Measurements from ENCODE around the gene PYCR2.
A peak's percentile ranks its signal among the peaks of the same experiment; 100 is the strongest.

The PYCR2 gene

GRCh38 chr1:225886159-225887029 is 37.7 kb downstream of the PYCR2 start:
- H3K4me3 ChIP-seq (ENCODE audit: insufficient read depth, low read depth, low read length, poor library complexity, severe bottlenecking) = no peak overlapping the region
- H3K4me1 ChIP-seq (ENCODE audit: control insufficient read depth, insufficient read depth, low read length, poor library complexity, severe bottlenecking) = peaks cover 5% of the 10 kb centered on the region
- H3K27me3 ChIP-seq (replicated peaks; ENCODE audit: control insufficient read depth, insufficient read depth, low read length, poor library complexity, severe bottlenecking) = no peaks in the 10 kb centered on the region
- no peaks in the 10 kb centered on the region for H3K9me3 ChIP-seq (ENCODE audit: control insufficient read depth, low read length)
- DNase-seq = no peak
- no peak overlapping the region for H3K27ac ChIP-seq (ENCODE audit: insufficient read depth, low read length, poor library complexity, severe bottlenecking)
- no peaks in the 10 kb centered on the region for H3K36me3 ChIP-seq (ENCODE audit: control insufficient read depth, insufficient read depth, low read length)

- no peak for DNase-seq
- no peaks in the 10 kb centered on the region for H3K36me3 ChIP-seq (ENCODE audit: control insufficient read depth, insufficient read depth, low read length)
- H3K4me1 ChIP-seq (ENCODE audit: control insufficient read depth, insufficient read depth, low read length, poor library complexity, severe bottlenecking) = peaks cover 12% of the 10 kb centered on the region
- H3K9me3 ChIP-seq (ENCODE audit: control insufficient read depth, low read length) = no peaks in the 10 kb centered on the region
- no peaks in the 10 kb centered on the region for H3K27me3 ChIP-seq (replicated peaks; ENCODE audit: control insufficient read depth, insufficient read depth, low read length, poor library complexity, severe bottlenecking)
- no peak overlapping the region for H3K4me3 ChIP-seq (ENCODE audit: insufficient read depth, low read depth, low read length, poor library complexity, severe bottlenecking)
- H3K27ac ChIP-seq (ENCODE audit: insufficient read depth, low read length, poor library complexity, severe bottlenecking) = no peak overlapping the region
These were observed 38.7 kb downstream of the PYCR2 start for GRCh38 chr1:225885336-225885735.

GRCh38 chr1:225883616-225884265 is 40.3 kb downstream of the PYCR2 start:
- Histone ChIP-seq H3K4me1 (ENCODE audit: control insufficient read depth, insufficient read depth, low read length, poor library complexity, severe bottlenecking) (peaks cover 28% of the 10 kb centered on the region), H3K9me3 (ENCODE audit: control insufficient read depth, low read length) (no peaks in the 10 kb centered on the region)

GRCh38 chr1:225882694-225883615 is 41.1 kb downstream of the PYCR2 start:
- Histone ChIP-seq H3K27ac (ENCODE audit: insufficient read depth, low read length, poor library complexity, severe bottlenecking) (peak overlapping the region; percentile 87), H3K4me3 (ENCODE audit: insufficient read depth, low read depth, low read length, poor library complexity, severe bottlenecking) (peak overlapping the region; percentile 93), H3K9me3 (ENCODE audit: control insufficient read depth, low read length) (no peaks in the 10 kb centered on the region), H3K4me1 (ENCODE audit: control insufficient read depth, insufficient read depth, low read length, poor library complexity, severe bottlenecking) (peaks cover 35% of the 10 kb centered on the region), H3K36me3 (ENCODE audit: control insufficient read depth, insufficient read depth, low read length) (peaks cover 6% of the 10 kb centered on the region), H3K27me3 (replicated peaks; ENCODE audit: control insufficient read depth, insufficient read depth, low read length, poor library complexity, severe bottlenecking) (no peaks in the 10 kb centered on the region)
- DNase-seq = no peak

More at GRCh38 chr1:225883616-225884265, 40.3 kb downstream of the PYCR2 start:
- H3K27ac ChIP-seq (ENCODE audit: insufficient read depth, low read length, poor library complexity, severe bottlenecking) = no peak overlapping the region
- no peaks in the 10 kb centered on the region for H3K36me3 ChIP-seq (ENCODE audit: control insufficient read depth, insufficient read depth, low read length)
- no peak for DNase-seq
- no peak overlapping the region for H3K4me3 ChIP-seq (ENCODE audit: insufficient read depth, low read depth, low read length, poor library complexity, severe bottlenecking)
- H3K27me3 ChIP-seq (replicated peaks; ENCODE audit: control insufficient read depth, insufficient read depth, low read length, poor library complexity, severe bottlenecking) = no peaks in the 10 kb centered on the region

GRCh38 chr1:225881959-225882693 is 41.9 kb downstream of the PYCR2 start, which contains the start of gene TMEM63A:
TSS of gene TMEM63A (minus strand) at chr1:225882380. CDS start at chr1:225877580, 4,800 bp downstream.
- Histone ChIP-seq H3K9me3 (ENCODE audit: control insufficient read depth, low read length) (no peaks in the 10 kb centered on the region), H3K27ac (ENCODE audit: insufficient read depth, low read length, poor library complexity, severe bottlenecking) (peak within 1 kb of the TSS; percentile 87), H3K27me3 (replicated peaks; ENCODE audit: control insufficient read depth, insufficient read depth, low read length, poor library complexity, severe bottlenecking) (no peaks in the 10 kb centered on the region), H3K4me3 (ENCODE audit: insufficient read depth, low read depth, low read length, poor library complexity, severe bottlenecking) (peak within 1 kb of the TSS; percentile 93), H3K36me3 (ENCODE audit: control insufficient read depth, insufficient read depth, low read length) (peaks cover 14% of the 10 kb centered on the region), H3K4me1 (ENCODE audit: control insufficient read depth, insufficient read depth, low read length, poor library complexity, severe bottlenecking) (peaks cover 44% of the 10 kb centered on the region)
- peak; percentile 82 to 88 (median 83) for DNase-seq

GRCh38 chr1:225881081-225881958 is 42.7 kb downstream of the PYCR2 start:
- H3K36me3 ChIP-seq (ENCODE audit: control insufficient read depth, insufficient read depth, low read length) = peaks cover 21% of the 10 kb centered on the region
- peak overlapping the region; percentile 93 for H3K4me3 ChIP-seq (ENCODE audit: insufficient read depth, low read depth, low read length, poor library complexity, severe bottlenecking)
- H3K4me1 ChIP-seq (ENCODE audit: control insufficient read depth, insufficient read depth, low read length, poor library complexity, severe bottlenecking) = peaks cover 52% of the 10 kb centered on the region
- no peaks in the 10 kb centered on the region for H3K27me3 ChIP-seq (replicated peaks; ENCODE audit: control insufficient read depth, insufficient read depth, low read length, poor library complexity, severe bottlenecking)
- no peaks in the 10 kb centered on the region for H3K9me3 ChIP-seq (ENCODE audit: control insufficient read depth, low read length)
- DNase-seq = peak in 1 of 3 donors; percentile 35
- peak overlapping the region; percentile 87 for H3K27ac ChIP-seq (ENCODE audit: insufficient read depth, low read length, poor library complexity, severe bottlenecking)

- Histone ChIP-seq H3K4me3 (ENCODE audit: insufficient read depth, low read depth, low read length, poor library complexity, severe bottlenecking) (peak overlapping the region; percentile 93), H3K27ac (ENCODE audit: insufficient read depth, low read length, poor library complexity, severe bottlenecking) (peak overlapping the region; percentile 87), H3K4me1 (ENCODE audit: control insufficient read depth, insufficient read depth, low read length, poor library complexity, severe bottlenecking) (peaks cover 58% of the 10 kb centered on the region)
These were observed 43.4 kb downstream of the PYCR2 start for GRCh38 chr1:225880636-225881035.

GRCh38 chr1:225880222-225880588 is 43.8 kb downstream of the PYCR2 start:
- H3K27ac ChIP-seq (ENCODE audit: insufficient read depth, low read length, poor library complexity, severe bottlenecking) = peak overlapping the region; percentile 87
- peaks cover 62% of the 10 kb centered on the region for H3K4me1 ChIP-seq (ENCODE audit: control insufficient read depth, insufficient read depth, low read length, poor library complexity, severe bottlenecking)
- no peaks in the 10 kb centered on the region for H3K9me3 ChIP-seq (ENCODE audit: control insufficient read depth, low read length)
- peaks cover 25% of the 10 kb centered on the region for H3K36me3 ChIP-seq (ENCODE audit: control insufficient read depth, insufficient read depth, low read length)
- DNase-seq = no peak
- H3K27me3 ChIP-seq (replicated peaks; ENCODE audit: control insufficient read depth, insufficient read depth, low read length, poor library complexity, severe bottlenecking) = no peaks in the 10 kb centered on the region
- peak overlapping the region; percentile 93 for H3K4me3 ChIP-seq (ENCODE audit: insufficient read depth, low read depth, low read length, poor library complexity, severe bottlenecking)

More at GRCh38 chr1:225880636-225881035, 43.4 kb downstream of the PYCR2 start:
- no peak for DNase-seq
- Histone ChIP-seq H3K36me3 (ENCODE audit: control insufficient read depth, insufficient read depth, low read length) (peaks cover 24% of the 10 kb centered on the region), H3K9me3 (ENCODE audit: control insufficient read depth, low read length) (no peaks in the 10 kb centered on the region), H3K27me3 (replicated peaks; ENCODE audit: control insufficient read depth, insufficient read depth, low read length, poor library complexity, severe bottlenecking) (no peaks in the 10 kb centered on the region)
